HepG2 (cell line): ENCODE measurements around the gene ALPL. TPM values are rescaled to one million over a fixed set of nuclear protein-coding genes. Genes with fewer than 3 reads are reported as not detected.
A peak's percentile ranks its signal among the peaks of the same experiment; 100 is the strongest.

Source experiments
- CEBPZ ChIP-seq: IDR thresholded peaks from 2 replicates; pipeline ENCODE4 v1.6.1; 2012; ENCODE audit warnings: low read length, improper control_type of control experiment
- DNMT3B ChIP-seq: conservative IDR thresholded peaks from 2 replicates; pipeline ENCODE4 v1.6.1; 2016; ENCODE audit warnings: missing biosample characterization, control low read depth
- FIP1L1 ChIP-seq: fragments of 200-400 bp; formaldehyde crosslinking; IDR thresholded peaks from 2 replicates; pipeline ENCODE4 v1.6.1; 2018; ENCODE audit warnings: low read depth, mild to moderate bottlenecking, low read length, moderate library complexity, borderline replicate concordance; ENCODE audit not compliant: insufficient read depth
- FOSL2 ChIP-seq: sonication (generic); formaldehyde crosslinking; IDR thresholded peaks from 2 replicates; pipeline ENCODE4 v1.4.0; 2020; ENCODE audit warnings: missing genetic modification reagents
- FOXM1 ChIP-seq: sonication (generic); formaldehyde crosslinking; IDR thresholded peaks from 2 replicates; pipeline ENCODE4 v1.5.0; 2020; ENCODE audit warnings: missing genetic modification reagents
- GLI4 ChIP-seq: sonication (generic); formaldehyde crosslinking; IDR thresholded peaks from 2 replicates; pipeline ENCODE4 v1.5.1; 2020; ENCODE audit warnings: missing genetic modification reagents, mild to moderate bottlenecking, moderate library complexity, borderline replicate concordance
- HNRNPK ChIP-seq: fragments of 200-400 bp; formaldehyde crosslinking; IDR thresholded peaks from 2 replicates; pipeline ENCODE4 v1.6.1; 2018; ENCODE audit warnings: low read length, low read depth, moderate library complexity, mild to moderate bottlenecking; ENCODE audit not compliant: poor library complexity, severe bottlenecking
- IKZF4 ChIP-seq: sonication (generic); formaldehyde crosslinking; IDR thresholded peaks from 2 replicates; pipeline ENCODE4 v1.5.1; 2020; ENCODE audit warnings: borderline replicate concordance, mild to moderate bottlenecking, low read depth, missing genetic modification reagents; ENCODE audit errors: not compliant biosample characterization
- KMT2B ChIP-seq: IDR thresholded peaks from 2 replicates; pipeline ENCODE4 v1.6.1; 2016; ENCODE audit warnings: missing genetic modification reagents, missing compliant biosample characterization
- MLLT10 ChIP-seq: sonication (generic); formaldehyde crosslinking; IDR thresholded peaks from 2 replicates; pipeline ENCODE4 v1.4.0; 2020; ENCODE audit warnings: missing genetic modification reagents
- PCBP1 ChIP-seq: fragments of 200-400 bp; formaldehyde crosslinking; IDR thresholded peaks from 2 replicates; pipeline ENCODE4 v1.6.1; 2017; ENCODE audit warnings: mild to moderate bottlenecking, low read depth, low read length, borderline replicate concordance
- RXRA ChIP-seq: sonication (generic); formaldehyde crosslinking; IDR thresholded peaks from 2 replicates; pipeline ENCODE4 v1.5.1; 2020; ENCODE audit warnings: missing genetic modification reagents
- SOX6 ChIP-seq, 2 experiments: fragments of 450-650 bp in 1 of 2; sonication (generic) in 1 of 2; formaldehyde crosslinking in 1 of 2; IDR thresholded peaks; 2 replicates each; pipeline versions ENCODE4 v1.4.0 to v1.6.1; 2017 to 2020; ENCODE audit warnings: antibody characterized with exemption in 1 of 2, mild to moderate bottlenecking in 1 of 2, missing genetic modification reagents in 1 of 2
- SPEN ChIP-seq: sonication (generic); formaldehyde crosslinking; IDR thresholded peaks from 2 replicates; pipeline ENCODE4 v1.5.1; 2020; ENCODE audit warnings: low read depth, mild to moderate bottlenecking, missing genetic modification reagents
- THRA ChIP-seq: sonication (generic); formaldehyde crosslinking; IDR thresholded peaks from 2 replicates; pipeline ENCODE4 v1.4.0; 2020; ENCODE audit warnings: missing genetic modification reagents, borderline replicate concordance
- ZBTB2 ChIP-seq: sonication (generic); formaldehyde crosslinking; IDR thresholded peaks from 2 replicates; pipeline ENCODE4 v1.8.0; 2022; ENCODE audit warnings: low read depth, missing genetic modification reagents
- ZKSCAN1 ChIP-seq: fragments of 150-350 bp; IDR thresholded peaks from 2 replicates; pipeline ENCODE4 v1.6.1; 2014; ENCODE audit warnings: low read length
- ZMAT5 ChIP-seq: sonication (generic); formaldehyde crosslinking; IDR thresholded peaks from 2 replicates; pipeline ENCODE4 v1.5.0; 2020; ENCODE audit warnings: mild to moderate bottlenecking, low read depth, missing genetic modification reagents, borderline replicate concordance
- ZMYM3 ChIP-seq: sonication (generic); formaldehyde crosslinking; IDR thresholded peaks from 2 replicates; pipeline ENCODE4 v1.5.1; 2020; ENCODE audit warnings: mild to moderate bottlenecking, missing genetic modification reagents
- ZNF512 ChIP-seq: sonication (generic); formaldehyde crosslinking; IDR thresholded peaks from 2 replicates; pipeline ENCODE4 v1.4.0; 2020; ENCODE audit warnings: mild to moderate bottlenecking, missing genetic modification reagents
- ZNF530 ChIP-seq: sonication (generic); formaldehyde crosslinking; IDR thresholded peaks from 2 replicates; pipeline ENCODE4 v1.5.0; 2020; ENCODE audit warnings: low read depth, mild to moderate bottlenecking, missing genetic modification reagents
- ZNF839 ChIP-seq: sonication (generic); formaldehyde crosslinking; IDR thresholded peaks from 2 replicates; pipeline ENCODE4 v1.4.0; 2020; ENCODE audit warnings: missing genetic modification reagents, mild to moderate bottlenecking, borderline replicate concordance
- polyA plus RNA-seq, 8 experiments: library from polyadenylated mRNA; depleted of rRNA in 3 of 8; stranded (reverse) in 7 of 8; unstranded in 1 of 8; fragments of >200 nt; fragmentation: Illumina TruSeq in 4 of 8; extraction: Trizol in 4 of 8; gene quantifications; 2 replicates each; pipeline versions ENCODE4 v1.2.1 to v1.2.3, GENCODE V29; 2011 to 2016; ENCODE audit warnings: low read depth in 4 of 8, missing spikeins in 1 of 8, mixed read lengths in 1 of 8; ENCODE audit not compliant: insufficient read depth in 1 of 8
- total RNA-seq, 5 experiments: library from RNA; depleted of rRNA; stranded (reverse); fragments of >200 nt; fragmentation: Illumina TruSeq; extraction: Trizol; gene quantifications; 2 replicates each; pipeline ENCODE4 v1.2.3, GENCODE V29; 2016; ENCODE audit warnings: low read depth in 1 of 5

The ALPL gene
- total and polyA plus RNA-seq, 2 of the 13 experiments (the other 11 are each of a cell fraction or from before 2014, with no cell fraction given), result 0.12 TPM; not detected in 1

GRCh38 chr1:21585037-21585436 is 75.8 kb downstream of the ALPL start (continued):
- no peak for TF ChIP-seq ZNF512 (CRISPR knock-in tag)
- no peak for TF ChIP-seq THRA (CRISPR knock-in tag)
- no peak for TF ChIP-seq CEBPZ
- no peak for TF ChIP-seq SOX6 (IDR thresholded peaks at IDR 0.05)
- peak; percentile 44 for TF ChIP-seq SOX6 (CRISPR knock-in tag; IDR thresholded peaks at IDR 0.05)
- no peak for TF ChIP-seq MLLT10
- no peak for TF ChIP-seq ZKSCAN1
- TF ChIP-seq KMT2B (CRISPR knock-in tag), result no peak
- TF ChIP-seq RXRA (CRISPR knock-in tag), result peak; percentile 66; the same call in 1 of the 2 replicates
- no peak for TF ChIP-seq ZNF530
- TF ChIP-seq IKZF4, result no peak
- TF ChIP-seq PCBP1, result no peak
- TF ChIP-seq ZBTB2 (CRISPR knock-in tag), result no peak
- TF ChIP-seq FOXM1 (CRISPR knock-in tag), result no peak
- 0 out of 2 replicates have a peak, but pooled peaks have one; percentile 23 for TF ChIP-seq ZMYM3 (CRISPR knock-in tag)
- TF ChIP-seq FOSL2 (CRISPR knock-in tag), result peak; percentile 5; the same call in 1 of the 2 replicates
- TF ChIP-seq GLI4 (CRISPR knock-in tag), result no peak
- TF ChIP-seq ZNF839 (CRISPR knock-in tag), result no peak
- no peak for TF ChIP-seq DNMT3B (CRISPR knock-in tag)
- no peak for TF ChIP-seq FIP1L1
- TF ChIP-seq ZMAT5, result no peak
- 0 out of 2 replicates have a peak, but pooled peaks have one; percentile 24 for TF ChIP-seq SPEN (CRISPR knock-in tag)
- TF ChIP-seq HNRNPK, result no peak
